SK-N-SH treated with all-trans-retinoic acid at 6 μM for 48 hours (cell line): ENCODE data around the gene ROPN1L.

Source experiments
- ARNTL ChIP-seq: fragments of 450-650 bp; formaldehyde crosslinking; IDR thresholded peaks from 2 replicates; pipeline ENCODE4 v1.5.0; 2020; ENCODE audit warnings: low read depth, mild to moderate bottlenecking, moderate library complexity, borderline replicate concordance
- CREB5 ChIP-seq: fragments of 250-450 bp; sonication (Bioruptor Pico); IDR thresholded peaks from 2 replicates; pipeline ENCODE4 v1.5.1; 2020; ENCODE audit warnings: low read depth, mild to moderate bottlenecking, moderate library complexity
- ISL1 ChIP-seq: fragments of 250-450 bp; sonication (Bioruptor Pico); IDR thresholded peaks from 2 replicates; pipeline ENCODE4 v2.1.2; 2022; ENCODE audit warnings: mild to moderate bottlenecking, moderate library complexity
- OSR1 ChIP-seq: fragments of 250-450 bp; sonication (Bioruptor Pico); IDR thresholded peaks from 2 replicates; pipeline ENCODE4 v1.8.0; 2022; ENCODE audit warnings: moderate library complexity, mild to moderate bottlenecking, inconsistent platforms
- POU6F1 ChIP-seq: fragments of 250-450 bp; sonication (Bioruptor Pico); IDR thresholded peaks from 2 replicates; pipeline ENCODE4 v1.8.0; 2021; ENCODE audit warnings: low read depth, mild to moderate bottlenecking, moderate library complexity, borderline replicate concordance
- PPARA ChIP-seq: fragments of 250-450 bp; sonication (Bioruptor Pico); IDR thresholded peaks from 2 replicates; pipeline ENCODE4 v1.5.0; 2020; ENCODE audit warnings: mild to moderate bottlenecking, borderline replicate concordance
- RARB ChIP-seq: fragments of 250-450 bp; sonication (Bioruptor Pico); IDR thresholded peaks from 2 replicates; pipeline ENCODE4 v1.8.0; 2021; ENCODE audit warnings: mild to moderate bottlenecking, moderate library complexity
- SNAI2 ChIP-seq: fragments of 250-450 bp; sonication (Bioruptor Pico); IDR thresholded peaks from 2 replicates; pipeline ENCODE4 v1.5.0; 2020; ENCODE audit warnings: mild to moderate bottlenecking, moderate library complexity
- ZC3H10 ChIP-seq: fragments of 250-450 bp; sonication (Bioruptor Pico); IDR thresholded peaks from 2 replicates; pipeline ENCODE4 v1.5.1; 2021; ENCODE audit warnings: mild to moderate bottlenecking, moderate library complexity
- ZFP3 ChIP-seq: fragments of 250-450 bp; sonication (Bioruptor Pico); IDR thresholded peaks from 2 replicates; pipeline ENCODE4 v1.5.0; 2020; ENCODE audit warnings: mild to moderate bottlenecking, moderate library complexity
- ZFP30 ChIP-seq: fragments of 450-650 bp; formaldehyde crosslinking; IDR thresholded peaks from 2 replicates; pipeline ENCODE4 v1.5.0; 2022; ENCODE audit warnings: mild to moderate bottlenecking, moderate library complexity
- ZNF8 ChIP-seq: fragments of 450-650 bp; formaldehyde crosslinking; IDR thresholded peaks from 2 replicates; pipeline ENCODE4 v1.5.0; 2020; ENCODE audit warnings: mild to moderate bottlenecking, moderate library complexity
- TF ChIP-seq, protein P1 (sequence below): fragments of 250-450 bp; sonication (Bioruptor Pico); IDR thresholded peaks from 2 replicates; pipeline ENCODE4 v1.8.0; 2020; ENCODE audit warnings: mild to moderate bottlenecking, moderate library complexity, borderline replicate concordance
- TF ChIP-seq, protein P2 (sequence below): fragments of 250-450 bp; sonication (Bioruptor Pico); IDR thresholded peaks from 2 replicates; pipeline ENCODE4 v1.5.1; 2021; ENCODE audit warnings: mild to moderate bottlenecking, moderate library complexity

GRCh38 chr5:10482791-10483530 lies 41.3 kb downstream of the ROPN1L start:
- no peak for TF ChIP-seq POU6F1 (CRISPR knock-in tag)
- TF ChIP-seq OSR1 = no peak
- TF ChIP-seq CREB5 = no peak
- TF ChIP-seq PPARA (CRISPR knock-in tag) = no peak
- TF ChIP-seq RARB (CRISPR knock-in tag) = no peak
- no peak for TF ChIP-seq ARNTL (CRISPR knock-in tag)
- TF ChIP-seq ZC3H10 (CRISPR knock-in tag) = no peak
- no peak for TF ChIP-seq ISL1
- TF ChIP-seq, protein P1, sequence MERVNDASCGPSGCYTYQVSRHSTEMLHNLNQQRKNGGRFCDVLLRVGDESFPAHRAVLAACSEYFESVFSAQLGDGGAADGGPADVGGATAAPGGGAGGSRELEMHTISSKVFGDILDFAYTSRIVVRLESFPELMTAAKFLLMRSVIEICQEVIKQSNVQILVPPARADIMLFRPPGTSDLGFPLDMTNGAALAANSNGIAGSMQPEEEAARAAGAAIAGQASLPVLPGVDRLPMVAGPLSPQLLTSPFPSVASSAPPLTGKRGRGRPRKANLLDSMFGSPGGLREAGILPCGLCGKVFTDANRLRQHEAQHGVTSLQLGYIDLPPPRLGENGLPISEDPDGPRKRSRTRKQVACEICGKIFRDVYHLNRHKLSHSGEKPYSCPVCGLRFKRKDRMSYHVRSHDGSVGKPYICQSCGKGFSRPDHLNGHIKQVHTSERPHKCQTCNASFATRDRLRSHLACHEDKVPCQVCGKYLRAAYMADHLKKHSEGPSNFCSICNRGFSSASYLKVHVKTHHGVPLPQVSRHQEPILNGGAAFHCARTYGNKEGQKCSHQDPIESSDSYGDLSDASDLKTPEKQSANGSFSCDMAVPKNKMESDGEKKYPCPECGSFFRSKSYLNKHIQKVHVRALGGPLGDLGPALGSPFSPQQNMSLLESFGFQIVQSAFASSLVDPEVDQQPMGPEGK (CRISPR knock-in tag) = no peak
- TF ChIP-seq ZFP30 (CRISPR knock-in tag) = no peak
- TF ChIP-seq, protein P2, sequence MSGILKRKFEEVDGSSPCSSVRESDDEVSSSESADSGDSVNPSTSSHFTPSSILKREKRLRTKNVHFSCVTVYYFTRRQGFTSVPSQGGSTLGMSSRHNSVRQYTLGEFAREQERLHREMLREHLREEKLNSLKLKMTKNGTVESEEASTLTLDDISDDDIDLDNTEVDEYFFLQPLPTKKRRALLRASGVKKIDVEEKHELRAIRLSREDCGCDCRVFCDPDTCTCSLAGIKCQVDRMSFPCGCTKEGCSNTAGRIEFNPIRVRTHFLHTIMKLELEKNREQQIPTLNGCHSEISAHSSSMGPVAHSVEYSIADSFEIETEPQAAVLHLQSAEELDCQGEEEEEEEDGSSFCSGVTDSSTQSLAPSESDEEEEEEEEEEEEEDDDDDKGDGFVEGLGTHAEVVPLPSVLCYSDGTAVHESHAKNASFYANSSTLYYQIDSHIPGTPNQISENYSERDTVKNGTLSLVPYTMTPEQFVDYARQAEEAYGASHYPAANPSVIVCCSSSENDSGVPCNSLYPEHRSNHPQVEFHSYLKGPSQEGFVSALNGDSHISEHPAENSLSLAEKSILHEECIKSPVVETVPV (CRISPR knock-in tag) = no peak
- no peak for TF ChIP-seq SNAI2
- no peak for TF ChIP-seq ZFP3
- no peak for TF ChIP-seq ZNF8
